Fibroblast of lung (primary cell): Measurements from ENCODE around the gene DGCR8.

ENCODE experiments used
- CTCF ChIP-seq, 2 donors: IDR thresholded peaks in 1 of 2; conservative IDR thresholded peaks in 1 of 2; 1 replicate in 1 of 2; 2 replicates in 1 of 2; pipeline ENCODE4 v1.5.1; 2011 to 2012; ENCODE audit warnings: low read length in 2 of 2, control low read depth in 1 of 2, inconsistent platforms in 1 of 2, low read depth in 1 of 2, mild to moderate bottlenecking in 1 of 2
- EZH2 ChIP-seq: IDR thresholded peaks from 2 replicates; pipeline ENCODE4 v1.5.1; 2012; ENCODE audit warnings: low read length, control low read depth, mild to moderate bottlenecking; ENCODE audit errors: missing control alignments

GRCh38 chr22:20062043-20062765 lies 17.8 kb upstream of the DGCR8 start:
- TF ChIP-seq CTCF (conservative IDR thresholded peaks at IDR 0.05 in 1 of 2, IDR thresholded peaks at IDR 0.05 in 1 of 2; ENCODE audit: low read depth in 1 of 2, low read length in 2 of 2) (no peak), EZH2 (no peak)
